ENCODE measurements around the gene PPP6R3. TPM values are rescaled to one million over a fixed set of nuclear protein-coding genes. Genes with fewer than 3 reads are reported as not detected.
"Not testable (repeated sequence)": the region's sequence is repeated elsewhere in the genome, so short reads cannot be mapped to it uniquely, and the experiment has no call there.

PPP6R3 gene
- polyA plus RNA-seq, 1 of the 3 experiments (the other 2 are of a cell fraction), result 28.1 TPM

DNA sequence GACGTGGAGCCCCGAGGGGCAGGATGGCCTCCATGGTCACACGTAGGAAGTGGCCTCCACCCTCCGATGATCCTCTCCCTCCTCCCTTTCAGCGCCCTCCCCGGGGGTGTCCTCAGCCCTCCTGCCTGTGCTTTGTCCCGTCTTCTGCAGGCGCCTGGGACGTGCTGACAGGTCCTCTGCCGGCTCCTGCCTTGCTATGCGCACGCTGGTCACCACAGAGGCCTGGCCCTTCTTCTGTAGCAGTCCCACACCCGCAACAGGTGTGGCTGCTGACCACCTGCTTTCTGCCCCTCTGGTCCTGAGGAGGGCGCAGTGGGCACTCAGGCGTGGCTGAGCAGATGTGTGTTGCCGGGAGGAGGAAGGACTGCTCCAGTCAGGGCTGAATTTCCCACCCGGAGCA, 27.7 kb upstream of the PPP6R3 start:
- H3K79me2 ChIP-seq (ENCODE audit: insufficient read depth), result no peaks in the 10 kb centered on the region
- no peak overlapping the region for H3K4me2 ChIP-seq
- no peaks in the 10 kb centered on the region for H3K27me3 ChIP-seq (ENCODE audit: insufficient read depth)
- TF ChIP-seq SIN3A (IDR thresholded peaks at IDR 0.05; ENCODE audit: borderline replicate concordance, low read depth, low read length) (no peak), MEF2A (IDR thresholded peaks at IDR 0.05; ENCODE audit: borderline replicate concordance, low read depth) (no peak), EZH2phosphoT487 (IDR thresholded peaks at IDR 0.05; ENCODE audit: borderline replicate concordance, low read depth) (no peak), TAF1 (IDR thresholded peaks at IDR 0.05; ENCODE audit: borderline replicate concordance, low read depth, low read length) (no peak), GATA2 (CRISPR knock-in tag; IDR thresholded peaks at IDR 0.05) (no peak), NFIC (IDR thresholded peaks at IDR 0.05; ENCODE audit: borderline replicate concordance) (no peak), SMC3 (IDR thresholded peaks at IDR 0.05; ENCODE audit: low read depth, low read length) (no peak), MXI1 (IDR thresholded peaks at IDR 0.05; ENCODE audit: low read depth, low read length) (no peak), TCF12 (IDR thresholded peaks at IDR 0.05) (no peak)
- TF ChIP-seq, protein P1, sequence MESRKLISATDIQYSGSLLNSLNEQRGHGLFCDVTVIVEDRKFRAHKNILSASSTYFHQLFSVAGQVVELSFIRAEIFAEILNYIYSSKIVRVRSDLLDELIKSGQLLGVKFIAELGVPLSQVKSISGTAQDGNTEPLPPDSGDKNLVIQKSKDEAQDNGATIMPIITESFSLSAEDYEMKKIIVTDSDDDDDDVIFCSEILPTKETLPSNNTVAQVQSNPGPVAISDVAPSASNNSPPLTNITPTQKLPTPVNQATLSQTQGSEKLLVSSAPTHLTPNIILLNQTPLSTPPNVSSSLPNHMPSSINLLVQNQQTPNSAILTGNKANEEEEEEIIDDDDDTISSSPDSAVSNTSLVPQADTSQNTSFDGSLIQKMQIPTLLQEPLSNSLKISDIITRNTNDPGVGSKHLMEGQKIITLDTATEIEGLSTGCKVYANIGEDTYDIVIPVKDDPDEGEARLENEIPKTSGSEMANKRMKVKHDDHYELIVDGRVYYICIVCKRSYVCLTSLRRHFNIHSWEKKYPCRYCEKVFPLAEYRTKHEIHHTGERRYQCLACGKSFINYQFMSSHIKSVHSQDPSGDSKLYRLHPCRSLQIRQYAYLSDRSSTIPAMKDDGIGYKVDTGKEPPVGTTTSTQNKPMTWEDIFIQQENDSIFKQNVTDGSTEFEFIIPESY (IDR thresholded peaks at IDR 0.05; ENCODE audit: borderline replicate concordance, low read depth), result no peak
- TF ChIP-seq, protein P2, sequence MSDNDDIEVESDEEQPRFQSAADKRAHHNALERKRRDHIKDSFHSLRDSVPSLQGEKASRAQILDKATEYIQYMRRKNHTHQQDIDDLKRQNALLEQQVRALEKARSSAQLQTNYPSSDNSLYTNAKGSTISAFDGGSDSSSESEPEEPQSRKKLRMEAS (IDR thresholded peaks at IDR 0.05; ENCODE audit: low read depth), result no peak
- no peak overlapping the region for H3K27ac ChIP-seq (ENCODE audit: low read depth in 2 of 2, low read length in 1 of 2)
- peaks cover 22 to 42% of the 10 kb centered on the region in 2 experiments for H3K36me3 ChIP-seq (replicated peaks in 1 of 2; ENCODE audit: control insufficient read depth in 1 of 2, insufficient read depth in 2 of 2, low read length in 1 of 2)
- no peaks in the 10 kb centered on the region for H3K9me2 ChIP-seq
- WGBS (ENCODE audit: low lambda C conversion rate), result 94% methylated on average over 14 of the region's 17 CpGs
- H3F3A ChIP-seq (replicated peaks; ENCODE audit: insufficient read depth), result peaks cover 8% of the 10 kb centered on the region
- no peak overlapping the region for H3K4me3 ChIP-seq (ENCODE audit: low read depth in 2 of 2, low read length in 1 of 2)
- H4K20me1 ChIP-seq (ENCODE audit: insufficient read depth), result no peaks in the 10 kb centered on the region
- ChIA-PET POLR2A (no interaction called here), CTCF (no interaction called here)
- DNase-seq, result no peak
- H3K9ac ChIP-seq, result no peak overlapping the region
- H2AFZ ChIP-seq (ENCODE audit: low read depth), result no peak overlapping the region
- H3K4me1 ChIP-seq (ENCODE audit: control insufficient read depth in 1 of 2, insufficient read depth in 2 of 2, low read depth in 1 of 2, low read length in 1 of 2), result peaks cover 4 to 11% of the 10 kb centered on the region in 2 experiments; a peak in 3 of 4 replicates
- peaks cover 7% of the 10 kb centered on the region; the same call in 1 of the 2 replicates for H3K9me3 ChIP-seq

DNA sequence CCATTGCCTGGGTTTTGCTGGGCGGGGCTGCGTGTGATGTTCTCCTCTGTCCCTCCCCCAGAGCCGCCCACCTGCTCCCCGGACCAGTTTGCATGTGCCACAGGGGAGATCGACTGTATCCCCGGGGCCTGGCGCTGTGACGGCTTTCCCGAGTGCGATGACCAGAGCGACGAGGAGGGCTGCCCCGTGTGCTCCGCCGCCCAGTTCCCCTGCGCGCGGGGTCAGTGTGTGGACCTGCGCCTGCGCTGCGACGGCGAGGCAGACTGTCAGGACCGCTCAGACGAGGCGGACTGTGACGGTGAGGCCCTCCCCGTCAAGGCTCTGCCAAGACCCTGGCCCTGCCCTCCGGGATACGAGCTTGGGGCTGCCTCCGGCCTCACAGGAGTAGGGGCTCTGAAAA, 27.0 kb upstream of the PPP6R3 start:
- no peak overlapping the region for H3K4me3 ChIP-seq (ENCODE audit: low read depth in 2 of 2, low read length in 1 of 2)
- H4K20me1 ChIP-seq (ENCODE audit: insufficient read depth), result no peaks in the 10 kb centered on the region
- H3F3A ChIP-seq (replicated peaks; ENCODE audit: insufficient read depth), result peaks cover 8% of the 10 kb centered on the region
- H3K9ac ChIP-seq, result no peak overlapping the region
- no peak for DNase-seq
- H3K9me3 ChIP-seq, result peaks cover 7% of the 10 kb centered on the region; the same call in 1 of the 2 replicates
- H3K27me3 ChIP-seq (ENCODE audit: insufficient read depth), result no peaks in the 10 kb centered on the region
- H3K4me1 ChIP-seq (ENCODE audit: control insufficient read depth in 1 of 2, insufficient read depth in 2 of 2, low read depth in 1 of 2, low read length in 1 of 2), result peaks cover 4 to 12% of the 10 kb centered on the region in 2 experiments; a peak in 3 of 4 replicates
- no peak for TF ChIP-seq CTCF (IDR thresholded peaks at IDR 0.05)
- no peak for TF ChIP-seq CHD2 (IDR thresholded peaks at IDR 0.05; ENCODE audit: low read length, partially characterized antibody)
- TF ChIP-seq NFIC (IDR thresholded peaks at IDR 0.05; ENCODE audit: borderline replicate concordance), result no peak
- no peak for TF ChIP-seq GATA2 (CRISPR knock-in tag; IDR thresholded peaks at IDR 0.05)
- no peak for TF ChIP-seq YY1 (IDR thresholded peaks at IDR 0.05; ENCODE audit: low read depth)
- no peak overlapping the region for H3K4me2 ChIP-seq
- H3K9me2 ChIP-seq, result no peaks in the 10 kb centered on the region
- WGBS (ENCODE audit: low lambda C conversion rate), result 95% methylated on average over 28 of the region's 31 CpGs
- CTCF ChIA-PET, result no interaction called here
- H2AFZ ChIP-seq (ENCODE audit: low read depth), result no peak overlapping the region
- peaks cover 17 to 44% of the 10 kb centered on the region in 2 experiments for H3K36me3 ChIP-seq (replicated peaks in 1 of 2; ENCODE audit: control insufficient read depth in 1 of 2, insufficient read depth in 2 of 2, low read length in 1 of 2)
- H3K79me2 ChIP-seq (ENCODE audit: insufficient read depth), result no peaks in the 10 kb centered on the region
- no peak overlapping the region for H3K27ac ChIP-seq (ENCODE audit: low read depth in 2 of 2, low read length in 1 of 2)
- POLR2A ChIA-PET, result no interaction called here

DNA sequence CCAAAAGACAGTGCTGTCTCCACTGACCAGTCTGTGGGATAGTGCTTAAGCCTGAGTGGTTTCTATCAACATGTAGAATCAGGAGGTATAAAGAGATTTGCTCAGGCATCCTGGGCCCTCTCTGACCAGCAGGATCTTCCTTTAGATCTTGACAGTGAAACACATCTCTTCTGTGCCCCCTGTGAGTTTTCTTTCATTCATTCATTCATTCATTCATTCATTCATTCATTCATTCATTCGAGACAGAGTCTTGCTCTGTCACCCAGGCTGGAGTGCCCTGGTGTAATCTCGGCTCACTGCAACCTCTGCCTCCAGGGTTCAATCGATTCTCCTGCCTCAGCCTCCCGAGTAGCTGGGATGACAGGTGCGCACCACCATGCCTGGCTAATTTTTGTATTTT, 26.4 kb upstream of the PPP6R3 start:
- H3K79me2 ChIP-seq (ENCODE audit: insufficient read depth); H3K4me2 ChIP-seq; H3K4me3 ChIP-seq (ENCODE audit: low read depth in 2 of 2, low read length in 1 of 2); DNase-seq; H3K27me3 ChIP-seq (ENCODE audit: insufficient read depth); H3K27ac ChIP-seq (ENCODE audit: low read depth in 2 of 2, low read length in 1 of 2); H2AFZ ChIP-seq (ENCODE audit: low read depth); POLR2A ChIA-PET; H4K20me1 ChIP-seq (ENCODE audit: insufficient read depth); H3K9ac ChIP-seq; H3F3A ChIP-seq (replicated peaks; ENCODE audit: insufficient read depth); H3K9me3 ChIP-seq; H3K9me2 ChIP-seq: not testable (repeated sequence)
- CTCF ChIA-PET, result interaction anchor here (0.9 kb wide), 1 partner anchor 33 kb away, joined by 4 read pairs; no protein-coding TSS in a partner anchor
- peaks cover 4 to 12% of the 10 kb centered on the region in 2 experiments; a peak in 3 of 4 replicates for H3K4me1 ChIP-seq (ENCODE audit: control insufficient read depth in 1 of 2, insufficient read depth in 2 of 2, low read depth in 1 of 2, low read length in 1 of 2)
- 84% methylated on average over 5 of the region's 5 CpGs for WGBS (ENCODE audit: low lambda C conversion rate)
- peaks cover 14 to 48% of the 10 kb centered on the region in 2 experiments for H3K36me3 ChIP-seq (replicated peaks in 1 of 2; ENCODE audit: control insufficient read depth in 1 of 2, insufficient read depth in 2 of 2, low read length in 1 of 2)

Measured in SK-N-SH (cell line).